Neural cell (in vitro differentiated cells): ENCODE results near the gene ZNF148.

ENCODE experiments used
- EP300 ChIP-seq: fragments of 450-650 bp; conservative IDR thresholded peaks from 2 replicates; pipeline ENCODE4 v1.6.1; 2014; ENCODE audit warnings: antibody characterized with exemption, mild to moderate bottlenecking, moderate library complexity; ENCODE audit not compliant: poor library complexity, severe bottlenecking
- EZH2 ChIP-seq: fragments of 200-600, 300-800 bp; shearing (Covaris generic), sonication (generic); IDR thresholded peaks from 2 replicates; pipeline ENCODE4 v1.6.1; 2014; ENCODE audit warnings: antibody characterized with exemption, low read length, borderline replicate concordance, mild to moderate bottlenecking; ENCODE audit not compliant: insufficient read depth, poor library complexity, severe bottlenecking
- MXI1 ChIP-seq: fragments of 450-650 bp; conservative IDR thresholded peaks from 2 replicates; pipeline ENCODE4 v1.6.1; 2014; ENCODE audit warnings: antibody characterized with exemption, mild to moderate bottlenecking; ENCODE audit not compliant: poor library complexity, severe bottlenecking
- POLR2AphosphoS5 ChIP-seq: IDR thresholded peaks from 2 replicates; pipeline ENCODE4 v1.6.1; 2012
- RAD21 ChIP-seq: fragments of 450-650 bp; conservative IDR thresholded peaks from 2 replicates; pipeline ENCODE4 v1.6.1; 2014; ENCODE audit warnings: antibody characterized with exemption, mild to moderate bottlenecking, moderate library complexity
- SMC3 ChIP-seq: fragments of 450-650 bp; conservative IDR thresholded peaks from 2 replicates; pipeline ENCODE4 v1.6.1; 2014; ENCODE audit warnings: antibody characterized with exemption, mild to moderate bottlenecking, moderate library complexity; ENCODE audit not compliant: poor library complexity
- TAF1 ChIP-seq: IDR thresholded peaks from 2 replicates; pipeline ENCODE4 v1.6.1; 2012; ENCODE audit warnings: low read depth
- TF ChIP-seq, protein P1 (sequence below): fragments of 450-650 bp; IDR thresholded peaks from 2 replicates; pipeline ENCODE4 v1.5.1; 2014; ENCODE audit warnings: antibody characterized with exemption, mild to moderate bottlenecking, moderate library complexity; ENCODE audit not compliant: poor library complexity, severe bottlenecking
- TF ChIP-seq, protein P2 (sequence below): IDR thresholded peaks from 2 replicates; pipeline ENCODE4 v1.6.1; 2012; ENCODE audit warnings: borderline replicate concordance

DNA sequence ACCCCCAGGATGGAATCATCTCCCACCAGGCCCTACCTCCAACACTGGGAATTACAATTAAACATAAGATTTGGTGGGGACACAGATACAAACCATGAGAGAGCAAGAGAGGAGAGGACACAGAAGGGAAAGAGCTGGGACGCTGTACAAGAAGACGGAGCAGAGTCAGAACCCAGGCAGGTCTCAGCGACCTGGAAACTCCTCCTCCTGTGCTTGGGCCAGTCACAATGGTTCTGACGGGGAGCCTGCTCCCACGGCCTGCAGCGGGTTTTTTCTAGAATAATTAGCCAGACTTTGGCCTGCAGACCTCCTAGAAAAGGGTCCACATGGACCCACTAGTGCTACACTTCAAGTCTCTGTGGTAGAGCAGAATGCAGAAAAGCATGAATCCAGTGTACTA, 168.2 kb downstream of the ZNF148 start:
- no peak for TF ChIP-seq POLR2AphosphoS5
- TF ChIP-seq, protein P1, sequence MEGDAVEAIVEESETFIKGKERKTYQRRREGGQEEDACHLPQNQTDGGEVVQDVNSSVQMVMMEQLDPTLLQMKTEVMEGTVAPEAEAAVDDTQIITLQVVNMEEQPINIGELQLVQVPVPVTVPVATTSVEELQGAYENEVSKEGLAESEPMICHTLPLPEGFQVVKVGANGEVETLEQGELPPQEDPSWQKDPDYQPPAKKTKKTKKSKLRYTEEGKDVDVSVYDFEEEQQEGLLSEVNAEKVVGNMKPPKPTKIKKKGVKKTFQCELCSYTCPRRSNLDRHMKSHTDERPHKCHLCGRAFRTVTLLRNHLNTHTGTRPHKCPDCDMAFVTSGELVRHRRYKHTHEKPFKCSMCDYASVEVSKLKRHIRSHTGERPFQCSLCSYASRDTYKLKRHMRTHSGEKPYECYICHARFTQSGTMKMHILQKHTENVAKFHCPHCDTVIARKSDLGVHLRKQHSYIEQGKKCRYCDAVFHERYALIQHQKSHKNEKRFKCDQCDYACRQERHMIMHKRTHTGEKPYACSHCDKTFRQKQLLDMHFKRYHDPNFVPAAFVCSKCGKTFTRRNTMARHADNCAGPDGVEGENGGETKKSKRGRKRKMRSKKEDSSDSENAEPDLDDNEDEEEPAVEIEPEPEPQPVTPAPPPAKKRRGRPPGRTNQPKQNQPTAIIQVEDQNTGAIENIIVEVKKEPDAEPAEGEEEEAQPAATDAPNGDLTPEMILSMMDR: no peak
- TF ChIP-seq EP300: no peak
- no peak for TF ChIP-seq TAF1
- no peak for TF ChIP-seq RAD21
- TF ChIP-seq EZH2: no peak
- no peak for TF ChIP-seq MXI1
- TF ChIP-seq, protein P2, sequence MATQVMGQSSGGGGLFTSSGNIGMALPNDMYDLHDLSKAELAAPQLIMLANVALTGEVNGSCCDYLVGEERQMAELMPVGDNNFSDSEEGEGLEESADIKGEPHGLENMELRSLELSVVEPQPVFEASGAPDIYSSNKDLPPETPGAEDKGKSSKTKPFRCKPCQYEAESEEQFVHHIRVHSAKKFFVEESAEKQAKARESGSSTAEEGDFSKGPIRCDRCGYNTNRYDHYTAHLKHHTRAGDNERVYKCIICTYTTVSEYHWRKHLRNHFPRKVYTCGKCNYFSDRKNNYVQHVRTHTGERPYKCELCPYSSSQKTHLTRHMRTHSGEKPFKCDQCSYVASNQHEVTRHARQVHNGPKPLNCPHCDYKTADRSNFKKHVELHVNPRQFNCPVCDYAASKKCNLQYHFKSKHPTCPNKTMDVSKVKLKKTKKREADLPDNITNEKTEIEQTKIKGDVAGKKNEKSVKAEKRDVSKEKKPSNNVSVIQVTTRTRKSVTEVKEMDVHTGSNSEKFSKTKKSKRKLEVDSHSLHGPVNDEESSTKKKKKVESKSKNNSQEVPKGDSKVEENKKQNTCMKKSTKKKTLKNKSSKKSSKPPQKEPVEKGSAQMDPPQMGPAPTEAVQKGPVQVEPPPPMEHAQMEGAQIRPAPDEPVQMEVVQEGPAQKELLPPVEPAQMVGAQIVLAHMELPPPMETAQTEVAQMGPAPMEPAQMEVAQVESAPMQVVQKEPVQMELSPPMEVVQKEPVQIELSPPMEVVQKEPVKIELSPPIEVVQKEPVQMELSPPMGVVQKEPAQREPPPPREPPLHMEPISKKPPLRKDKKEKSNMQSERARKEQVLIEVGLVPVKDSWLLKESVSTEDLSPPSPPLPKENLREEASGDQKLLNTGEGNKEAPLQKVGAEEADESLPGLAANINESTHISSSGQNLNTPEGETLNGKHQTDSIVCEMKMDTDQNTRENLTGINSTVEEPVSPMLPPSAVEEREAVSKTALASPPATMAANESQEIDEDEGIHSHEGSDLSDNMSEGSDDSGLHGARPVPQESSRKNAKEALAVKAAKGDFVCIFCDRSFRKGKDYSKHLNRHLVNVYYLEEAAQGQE: no peak
- TF ChIP-seq SMC3: no peak
